HEK293T (cell line): ENCODE data around the gene NCOA7.

Experiments
- ARNT ChIP-seq: fragments of 450-650 bp; IDR thresholded peaks from 2 replicates; pipeline ENCODE4 v1.6.1; 2017; ENCODE audit warnings: mild to moderate bottlenecking
- BHLHE40 ChIP-seq: fragments of 450-650 bp; IDR thresholded peaks from 2 replicates; pipeline ENCODE4 v1.6.1; 2016; ENCODE audit warnings: mild to moderate bottlenecking, moderate library complexity, borderline replicate concordance
- FOXK2 ChIP-seq: fragments of 450-650 bp; IDR thresholded peaks from 2 replicates; pipeline ENCODE4 v1.6.1; 2016; ENCODE audit warnings: mild to moderate bottlenecking
- FOXM1 ChIP-seq: fragments of 450-650 bp; IDR thresholded peaks from 2 replicates; pipeline ENCODE4 v1.6.1; 2017; ENCODE audit warnings: mild to moderate bottlenecking, borderline replicate concordance
- HDGF ChIP-seq: fragments of 450-650 bp; IDR thresholded peaks from 2 replicates; pipeline ENCODE4 v1.6.1; 2017; ENCODE audit warnings: antibody characterized with exemption, borderline replicate concordance
- L3MBTL2 ChIP-seq: fragments of 450-650 bp; conservative IDR thresholded peaks from 2 replicates; pipeline ENCODE4 v1.6.1; 2016; ENCODE audit warnings: mild to moderate bottlenecking
- SP1 ChIP-seq: fragments of 450-650 bp; IDR thresholded peaks from 2 replicates; pipeline ENCODE4 v1.6.1; 2017
- SUZ12 ChIP-seq: fragments of 450-650 bp; IDR thresholded peaks from 2 replicates; pipeline ENCODE4 v1.6.1; 2016; ENCODE audit warnings: mild to moderate bottlenecking
- TARDBP ChIP-seq: fragments of 450-650 bp; IDR thresholded peaks from 2 replicates; pipeline ENCODE4 v1.6.1; 2016
- TF ChIP-seq, protein P1 (sequence below): fragments of 450-650 bp; IDR thresholded peaks from 2 replicates; pipeline ENCODE4 v1.6.1; 2016

DNA sequence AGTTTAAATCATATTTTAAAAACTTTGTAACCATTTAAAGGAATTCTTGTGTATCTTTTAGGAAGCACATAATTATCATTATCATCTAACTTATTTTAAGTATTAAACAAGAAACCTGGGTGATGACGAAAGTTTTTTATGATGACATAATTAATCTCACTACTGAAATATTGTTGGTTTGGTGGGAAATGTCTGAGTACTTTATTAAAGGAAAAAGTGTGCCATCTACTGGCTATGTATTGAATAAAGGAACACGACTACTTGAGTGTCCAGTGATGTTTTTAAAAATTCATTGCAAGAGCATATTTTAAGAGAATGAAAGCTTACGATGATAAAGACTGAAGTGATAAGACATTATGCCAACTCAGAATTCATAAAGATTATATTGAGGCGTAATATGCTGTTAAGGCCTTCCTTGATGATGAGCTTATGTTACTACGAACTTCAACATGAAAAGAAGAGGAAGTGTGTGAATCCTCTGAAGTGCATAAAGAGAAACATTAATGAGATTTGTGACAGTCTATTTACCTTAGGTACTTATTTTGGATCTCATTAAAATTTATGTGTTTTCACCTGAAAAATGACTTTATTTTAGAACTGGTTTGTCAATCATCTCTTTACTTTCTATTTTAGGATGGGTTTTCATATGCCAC lies 183.6 kb downstream of the NCOA7 start:
- TF ChIP-seq TARDBP (no peak), FOXK2 (no peak), L3MBTL2 (no peak), SP1 (no peak), BHLHE40 (no peak), FOXM1 (no peak), HDGF (no peak), SUZ12 (no peak), ARNT (no peak)
- TF ChIP-seq, protein P1, sequence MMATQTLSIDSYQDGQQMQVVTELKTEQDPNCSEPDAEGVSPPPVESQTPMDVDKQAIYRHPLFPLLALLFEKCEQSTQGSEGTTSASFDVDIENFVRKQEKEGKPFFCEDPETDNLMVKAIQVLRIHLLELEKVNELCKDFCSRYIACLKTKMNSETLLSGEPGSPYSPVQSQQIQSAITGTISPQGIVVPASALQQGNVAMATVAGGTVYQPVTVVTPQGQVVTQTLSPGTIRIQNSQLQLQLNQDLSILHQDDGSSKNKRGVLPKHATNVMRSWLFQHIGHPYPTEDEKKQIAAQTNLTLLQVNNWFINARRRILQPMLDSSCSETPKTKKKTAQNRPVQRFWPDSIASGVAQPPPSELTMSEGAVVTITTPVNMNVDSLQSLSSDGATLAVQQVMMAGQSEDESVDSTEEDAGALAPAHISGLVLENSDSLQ: no peak
